ELR (cell line): ENCODE data around the gene SLC35B1.

Experiments
- DNase-seq: peaks from one replicate; pipeline ENCODE4 v3.0.0-alpha.2; 2015; ENCODE audit warnings: low read depth

SLC35B1 gene

DNA sequence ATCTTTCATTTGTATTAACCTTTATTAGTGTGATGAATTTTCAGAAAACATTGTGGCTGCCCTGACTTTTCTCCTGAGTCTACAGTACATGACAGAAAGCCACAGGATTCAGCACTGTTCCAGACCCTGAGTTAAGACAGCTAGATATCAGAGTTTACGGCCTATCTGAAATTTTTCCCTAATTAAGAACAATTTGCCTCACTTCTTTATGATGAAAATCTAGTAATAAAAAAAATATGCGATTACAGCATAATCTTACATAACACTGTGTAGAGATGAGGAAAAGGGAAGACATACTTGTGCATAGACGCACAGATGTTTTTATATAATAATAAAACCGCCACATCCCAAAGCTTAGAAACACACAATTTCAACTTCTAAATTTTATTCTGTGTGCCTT lies 37.1 kb downstream of the SLC35B1 start:
- no peak for DNase-seq

DNA sequence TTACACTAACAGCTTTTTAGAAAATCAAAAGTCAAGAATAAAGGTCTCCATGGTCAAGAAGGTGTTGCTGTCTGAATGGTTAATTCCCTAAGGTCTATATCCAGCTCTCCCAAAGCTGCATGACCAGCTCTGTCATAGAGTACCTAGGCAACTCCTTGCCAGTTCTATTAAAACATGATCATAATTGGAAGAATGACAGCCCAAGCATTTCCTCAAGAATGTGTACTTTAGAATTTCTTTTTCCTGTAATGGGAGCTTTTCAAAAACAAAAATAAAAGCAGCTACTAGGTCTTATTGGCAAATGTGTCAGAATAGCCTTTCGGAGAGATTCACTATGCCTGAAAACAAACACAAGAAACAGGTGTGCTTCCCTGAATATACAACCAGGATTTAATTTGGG lies 37.8 kb downstream of the SLC35B1 start:
- DNase-seq = no peak

DNA sequence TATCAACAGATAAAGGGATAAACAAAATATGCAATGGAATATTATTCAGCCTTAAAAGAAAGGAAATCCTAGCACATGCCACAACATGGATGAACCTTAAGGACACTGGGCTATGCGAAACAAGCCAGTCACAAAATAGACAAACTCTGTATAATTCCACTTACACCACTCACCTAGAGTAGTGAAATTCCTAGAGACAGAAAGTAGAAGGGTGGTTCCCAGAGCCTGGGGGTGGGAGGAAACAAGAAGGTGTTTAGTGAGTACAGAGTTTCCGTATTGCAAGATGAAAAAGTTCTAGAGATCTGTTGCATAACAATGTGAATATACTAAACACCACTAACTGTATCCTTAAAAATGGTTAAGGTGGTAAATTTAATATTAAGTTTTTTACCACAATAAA lies 39.9 kb downstream of the SLC35B1 start:
- no peak for DNase-seq

DNA sequence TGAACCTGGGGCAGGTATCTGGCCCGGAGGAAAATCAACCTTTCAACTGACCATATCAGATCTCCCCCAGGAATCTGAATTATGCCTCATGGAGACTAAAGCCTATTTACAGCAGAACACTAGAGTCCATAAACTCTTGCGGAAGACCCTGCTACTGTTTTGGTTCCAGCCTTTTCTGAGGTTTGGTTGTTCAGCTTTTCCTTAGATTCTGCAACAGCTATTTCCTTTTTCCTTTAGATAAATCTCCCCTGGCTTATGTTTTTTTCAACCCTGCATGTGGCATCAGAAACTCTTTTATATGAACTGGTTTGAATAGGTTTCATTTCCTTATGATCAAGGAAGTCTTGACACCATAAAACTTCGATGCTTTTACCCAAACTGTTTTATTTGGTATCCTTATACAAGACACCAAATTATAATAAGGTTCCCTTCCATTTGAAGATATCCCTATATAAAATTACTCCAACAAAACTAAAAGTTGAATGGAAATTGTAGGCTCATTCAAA lies 43.0 kb downstream of the SLC35B1 start:
- DNase-seq = no peak

DNA sequence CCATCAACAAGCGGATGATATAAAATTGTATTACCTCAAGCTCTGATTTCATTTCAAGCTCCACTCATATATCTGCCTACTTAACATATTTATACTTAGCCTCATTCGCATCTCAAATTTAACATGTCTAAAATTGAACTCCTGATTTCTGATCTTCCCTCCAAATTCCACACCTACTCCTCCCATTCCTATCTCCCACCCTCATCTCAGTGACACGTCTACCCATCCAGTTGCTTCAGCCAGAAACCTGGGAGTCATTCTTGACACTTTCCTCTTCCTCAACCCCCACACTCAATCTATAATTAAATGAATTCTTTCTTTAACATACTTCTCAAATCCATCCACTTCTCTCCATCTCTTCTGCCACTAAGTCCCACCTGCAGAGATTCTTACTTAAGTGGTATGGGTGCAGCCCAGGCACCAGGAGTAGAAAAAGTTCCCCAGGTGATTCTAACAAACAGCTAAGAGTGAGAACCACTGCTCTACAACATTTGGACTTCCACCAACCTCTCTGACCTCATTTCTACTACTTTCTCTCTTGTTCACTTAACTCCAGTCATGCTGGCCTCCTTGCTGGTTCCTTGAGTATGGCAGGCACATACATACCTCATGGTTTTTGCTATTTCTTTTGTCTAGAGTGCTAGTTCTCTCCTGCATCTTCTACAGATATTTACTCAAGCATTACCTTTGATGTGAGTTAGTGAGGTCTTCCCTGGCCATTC lies 47.9 kb downstream of the SLC35B1 start:
- no peak for DNase-seq

DNA sequence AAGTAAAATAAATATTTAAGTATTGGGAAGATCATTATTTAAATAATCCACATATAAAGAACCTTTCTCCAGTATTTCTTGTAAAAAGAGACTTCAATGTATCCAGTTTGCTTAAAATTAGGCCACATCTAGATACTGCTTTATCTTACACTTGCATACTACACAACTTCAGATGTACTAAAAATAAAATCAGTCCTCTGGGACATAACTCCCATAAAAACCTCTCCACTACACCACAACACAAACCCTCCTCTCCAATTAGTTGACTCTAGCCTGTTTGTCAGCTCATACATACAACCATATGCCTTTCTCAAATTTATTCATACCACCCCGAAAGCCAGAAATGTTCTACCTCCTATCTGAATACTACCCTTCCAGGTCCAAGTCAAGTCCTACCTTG lies 51.5 kb downstream of the SLC35B1 start:
- no peak for DNase-seq
